HG02610 (cell line): ENCODE measurements around the gene CELA3A.
A peak's percentile ranks its signal among the peaks of the same experiment; 100 is the strongest.
"Not testable (repeated sequence)": the region's sequence is repeated elsewhere in the genome, so short reads cannot be mapped to it uniquely, and the experiment has no call there.

Experiments
- ATAC-seq: cut with Tn5 transposase; IDR thresholded peaks from one replicate; pipeline ENCODE4 v1.9.1; 2021; ENCODE audit warnings: mild to moderate bottlenecking, moderate library complexity; ENCODE audit not compliant: unreplicated experiment

The CELA3A gene, protein sequence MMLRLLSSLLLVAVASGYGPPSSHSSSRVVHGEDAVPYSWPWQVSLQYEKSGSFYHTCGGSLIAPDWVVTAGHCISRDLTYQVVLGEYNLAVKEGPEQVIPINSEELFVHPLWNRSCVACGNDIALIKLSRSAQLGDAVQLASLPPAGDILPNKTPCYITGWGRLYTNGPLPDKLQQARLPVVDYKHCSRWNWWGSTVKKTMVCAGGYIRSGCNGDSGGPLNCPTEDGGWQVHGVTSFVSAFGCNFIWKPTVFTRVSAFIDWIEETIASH

DNA sequence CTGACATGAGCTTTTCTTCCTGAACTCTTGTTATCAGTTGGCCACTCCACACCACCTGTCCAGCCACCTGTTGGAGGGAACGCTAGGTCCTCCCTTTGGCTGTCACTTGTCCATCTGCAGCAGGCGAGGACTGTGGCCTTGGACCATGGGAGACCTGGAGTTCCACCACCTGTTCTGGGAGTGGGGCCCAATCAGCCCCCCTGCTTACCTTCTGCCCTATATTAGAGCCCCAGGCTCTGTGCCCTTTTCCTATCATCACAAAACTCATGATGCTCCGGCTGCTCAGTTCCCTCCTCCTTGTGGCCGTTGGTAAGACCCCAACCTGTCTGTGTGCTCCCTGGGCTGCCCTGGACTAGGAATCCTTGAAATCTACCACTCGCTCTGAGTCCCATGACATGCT lies at the start of gene CELA3A:
CELA3A (plus strand) TSS at position 249 of the 400 bp plus-strand sequence; CDS start at position 267, 18 bp downstream.
- no peak for ATAC-seq

DNA sequence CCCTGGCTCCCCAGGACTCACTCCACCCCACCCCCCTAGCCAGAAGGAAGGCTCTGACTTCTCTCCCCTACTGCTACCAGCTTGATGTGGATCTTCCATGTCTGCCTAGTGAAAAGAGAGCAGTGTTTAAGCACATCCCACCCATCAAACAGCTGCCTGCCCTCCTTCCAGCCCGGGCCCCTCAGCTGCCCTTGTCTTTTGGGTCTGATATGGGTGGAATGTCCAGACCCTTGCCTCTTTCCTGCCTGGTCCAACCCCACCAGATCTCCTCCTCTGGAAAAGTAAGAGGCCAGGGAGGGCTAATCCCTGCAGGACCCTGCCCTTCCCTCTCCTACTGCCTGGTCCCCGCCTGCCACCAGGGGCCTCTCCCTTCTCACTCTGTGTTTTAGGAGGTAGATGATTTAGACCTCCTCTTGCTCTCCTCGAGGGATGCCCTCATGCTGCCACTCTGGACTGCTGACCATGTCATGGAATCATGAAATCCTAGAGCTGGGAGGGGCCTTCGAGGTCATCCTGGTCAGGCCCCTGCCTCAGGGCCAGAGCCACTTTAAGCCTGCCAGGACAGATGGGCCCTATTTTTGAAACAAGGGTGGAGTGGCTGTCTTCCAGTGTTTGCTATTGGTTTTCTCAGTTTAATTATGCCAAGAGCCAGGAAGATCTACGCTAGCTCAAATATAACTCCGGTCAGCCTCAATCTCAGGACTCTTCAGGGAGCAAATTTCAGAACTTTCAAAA lies 48.5 kb upstream of the CELA3A start:
- ATAC-seq = no peak

GRCh38 chr1:21955058-21955457 lies 46.4 kb upstream of the CELA3A start:
- ATAC-seq = no peak

DNA sequence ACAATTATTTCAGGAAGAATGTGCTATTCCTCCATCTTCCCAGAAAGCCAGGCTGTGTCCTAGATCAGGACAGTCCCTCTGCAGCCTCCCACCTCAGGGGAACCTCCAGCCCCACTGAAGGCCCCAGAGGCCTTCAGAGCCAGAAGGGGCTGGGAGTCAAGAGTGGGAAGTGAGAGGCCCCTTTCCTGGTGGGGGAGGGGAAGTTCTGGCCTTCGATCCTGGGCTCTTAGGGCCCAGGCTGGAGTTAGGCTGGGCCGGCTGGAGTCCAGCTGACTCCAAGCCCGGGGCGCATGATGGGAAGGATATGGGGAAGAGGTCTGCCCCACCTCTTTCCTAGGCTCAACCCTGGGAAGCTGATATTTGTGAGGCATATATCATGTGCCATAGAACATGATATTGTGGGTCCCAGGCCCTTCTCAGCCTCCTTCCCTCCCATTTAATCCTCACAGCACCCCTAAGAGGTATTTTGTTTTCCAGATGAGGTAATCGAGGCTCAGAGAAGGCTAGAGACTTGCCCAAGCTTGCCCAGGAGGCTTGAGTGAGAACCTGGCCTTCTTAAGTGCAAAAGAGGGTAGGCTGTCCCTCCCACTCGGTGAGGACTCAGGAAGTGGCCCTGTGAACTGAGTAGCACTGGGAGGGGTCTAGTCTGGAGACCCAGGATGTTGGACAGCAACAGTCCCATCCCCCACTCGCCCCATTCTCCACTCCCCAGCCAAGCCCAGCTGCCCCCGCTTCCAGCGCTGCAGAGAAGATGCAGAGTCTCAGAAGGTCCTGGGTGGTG lies 45.8 kb upstream of the CELA3A start:
- ATAC-seq = no peak

GRCh38 chr1:21956720-21957552 lies 44.5 kb upstream of the CELA3A start:
- no peak for ATAC-seq

GRCh38 chr1:21961337-21961736 lies 40.1 kb upstream of the CELA3A start:
- no peak for ATAC-seq

- no peak for ATAC-seq
These were observed 39.7 kb upstream of the CELA3A start for GRCh38 chr1:21961799-21962198.

GRCh38 chr1:21963477-21964217 lies 37.8 kb upstream of the CELA3A start:
- peak; percentile 44 for ATAC-seq

GRCh38 chr1:21966247-21967000 lies 35.0 kb upstream of the CELA3A start:
- no peak for ATAC-seq

DNA sequence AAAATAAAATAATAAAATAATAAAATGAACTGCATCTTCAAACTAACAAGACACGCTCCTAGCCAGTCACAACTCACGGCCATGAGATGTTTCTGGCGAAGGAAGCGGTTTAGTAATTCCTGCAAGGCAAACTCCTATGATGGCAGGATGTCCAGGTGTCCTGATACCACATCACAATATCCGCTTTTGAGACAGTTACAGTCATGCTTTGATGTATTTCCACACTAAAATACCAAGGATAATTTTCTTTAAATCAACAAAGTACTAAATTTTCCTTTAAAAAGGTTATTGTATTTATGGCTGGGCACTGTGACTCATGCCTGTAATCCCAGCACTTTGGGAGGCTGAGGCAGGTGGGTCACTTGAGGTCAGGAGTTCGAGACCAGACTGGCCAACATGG lies 34.2 kb upstream of the CELA3A start:
- not testable (repeated sequence) for ATAC-seq

GRCh38 chr1:21969066-21969465 lies 32.4 kb upstream of the CELA3A start:
- not testable (repeated sequence) for ATAC-seq

- not testable (repeated sequence) for ATAC-seq
These were observed 30.9 kb upstream of the CELA3A start for GRCh38 chr1:21970523-21970922.

GRCh38 chr1:21972973-21973441 lies 28.4 kb upstream of the CELA3A start:
- ATAC-seq = not testable (repeated sequence)

DNA sequence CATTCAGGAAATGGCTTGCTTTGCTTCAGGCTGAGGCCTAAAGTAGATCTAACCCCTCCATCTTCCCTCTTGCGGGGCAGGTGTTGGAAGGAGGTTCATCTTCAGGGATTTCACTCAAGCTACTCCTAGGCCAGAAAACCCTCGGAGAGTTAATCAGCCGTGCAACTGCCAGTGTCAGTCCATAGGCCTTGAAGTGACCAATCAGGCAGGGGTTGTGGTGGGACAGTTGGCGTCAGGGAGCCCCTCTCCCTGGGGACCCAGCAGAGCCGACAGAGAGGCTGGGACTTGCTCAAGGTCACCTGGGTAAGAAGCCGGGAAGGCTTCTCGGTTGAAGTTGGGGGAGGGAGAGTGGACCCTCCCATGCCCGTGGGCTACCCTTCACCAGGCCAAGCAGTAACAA lies 27.5 kb upstream of the CELA3A start:
- ATAC-seq = not testable (repeated sequence)

GRCh38 chr1:21974699-21975098 lies 26.8 kb upstream of the CELA3A start:
- ATAC-seq = not testable (repeated sequence)

DNA sequence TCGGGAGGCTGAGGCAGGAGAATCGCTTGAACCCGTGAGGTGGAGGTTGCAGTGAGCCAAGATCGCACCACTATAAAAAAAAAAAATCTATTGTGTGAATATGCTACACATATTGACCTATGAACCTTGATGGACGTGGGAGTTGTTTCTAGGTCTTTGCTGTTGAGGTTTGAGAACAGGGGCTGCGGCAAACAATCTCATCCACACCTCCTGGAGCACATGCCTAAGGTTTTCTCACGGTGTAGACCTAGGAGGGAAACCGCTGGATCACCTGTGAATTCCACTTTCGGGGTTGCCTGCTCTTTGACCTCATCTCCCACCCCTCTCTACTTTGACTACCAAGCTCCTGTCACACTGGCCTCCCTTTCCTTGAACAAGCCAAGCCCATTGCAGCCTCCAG lies 26.2 kb upstream of the CELA3A start:
- ATAC-seq = not testable (repeated sequence)

DNA sequence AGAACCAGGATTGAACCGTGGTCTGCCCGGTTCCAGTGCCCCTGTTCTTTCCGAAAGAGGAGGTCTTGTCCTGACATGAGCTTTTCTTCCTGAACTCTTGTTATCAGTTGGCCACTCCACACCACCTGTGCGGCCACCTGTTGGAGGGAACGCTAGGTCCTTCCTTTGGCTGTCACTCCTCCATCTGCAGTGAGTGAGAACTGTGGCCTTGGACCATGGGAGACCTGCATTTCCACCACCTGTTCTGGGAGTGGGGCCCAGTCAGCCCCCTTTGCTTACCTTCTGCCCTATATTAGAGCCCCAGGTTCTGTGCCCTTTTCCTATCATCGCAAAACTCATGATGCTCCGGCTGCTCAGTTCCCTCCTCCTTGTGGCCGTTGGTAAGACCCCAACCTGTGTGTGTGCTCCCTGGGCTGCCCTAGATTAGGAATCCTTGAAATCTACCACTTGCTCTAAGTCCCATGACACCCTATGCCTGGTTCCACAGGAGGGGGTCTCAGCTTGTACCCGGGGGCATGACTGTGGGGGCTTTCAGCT lies 24.7 kb upstream of the CELA3A start, which contains the start of gene CELA3B:
CELA3B (plus strand) TSS at position 320 of the 537 bp plus-strand sequence; CDS start at position 338, 18 bp downstream.
- ATAC-seq = not testable (repeated sequence)

DNA sequence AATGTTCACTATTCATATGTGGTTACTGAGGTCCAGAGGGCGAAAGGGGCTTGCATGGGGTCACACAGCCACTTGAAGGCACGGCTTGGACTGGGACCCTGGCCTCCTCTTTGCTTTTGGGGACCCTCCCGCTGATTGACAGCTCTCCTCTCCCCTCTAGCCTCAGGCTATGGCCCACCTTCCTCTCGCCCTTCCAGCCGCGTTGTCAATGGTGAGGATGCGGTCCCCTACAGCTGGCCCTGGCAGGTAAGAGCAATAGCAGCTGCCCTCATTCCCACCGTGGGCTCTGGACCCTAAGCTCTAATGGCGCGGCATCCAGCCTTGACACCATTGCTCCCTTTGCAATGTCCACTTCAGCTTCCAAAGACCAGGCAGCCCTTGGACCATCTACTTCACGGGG lies 23.2 kb upstream of the CELA3A start:
- ATAC-seq = not testable (repeated sequence)
